Cortex of kidney (tissue), 1 donor: Measurements from ENCODE around the gene ATP8B4.

Experiments
- DNase-seq: peaks from one replicate; lab custom pipeline; 2025; lab: John Stamatoyannopoulos, UW

ATP8B4 gene

GRCh38 chr15:49927189-49927861, 191.7 kb downstream of the ATP8B4 start:
- DNase-seq, result no peak

GRCh38 chr15:49926740-49927139, 192.3 kb downstream of the ATP8B4 start:
- DNase-seq, result no peak

GRCh38 chr15:49923671-49924070, 195.4 kb downstream of the ATP8B4 start:
- no peak for DNase-seq

- no peak for DNase-seq
Measured at GRCh38 chr15:49919034-49919433, 200.0 kb downstream of the ATP8B4 start.

- no peak for DNase-seq
Measured at GRCh38 chr15:49918121-49918520, 200.9 kb downstream of the ATP8B4 start.

GRCh38 chr15:49916998-49917397, 202.0 kb downstream of the ATP8B4 start:
- no peak for DNase-seq

- DNase-seq, result no peak
Measured at GRCh38 chr15:49915822-49916221, 203.2 kb downstream of the ATP8B4 start.

GRCh38 chr15:49908933-49909295, 210.1 kb downstream of the ATP8B4 start:
- DNase-seq, result no peak

GRCh38 chr15:49908236-49908932, 210.6 kb downstream of the ATP8B4 start:
- DNase-seq, result no peak

- DNase-seq, result no peak
Measured at GRCh38 chr15:49906966-49907365, 212.1 kb downstream of the ATP8B4 start.

- no peak for DNase-seq
Measured at GRCh38 chr15:49905221-49905620, 213.8 kb downstream of the ATP8B4 start.

GRCh38 chr15:49904296-49904695, 214.7 kb downstream of the ATP8B4 start:
- DNase-seq, result no peak

GRCh38 chr15:49902685-49903501, 216.1 kb downstream of the ATP8B4 start:
- no peak for DNase-seq

GRCh38 chr15:49901996-49902684, 216.9 kb downstream of the ATP8B4 start:
- no peak for DNase-seq

- no peak for DNase-seq
Measured at GRCh38 chr15:49901321-49901720, 217.7 kb downstream of the ATP8B4 start.

GRCh38 chr15:49900903-49901235, 218.2 kb downstream of the ATP8B4 start:
- no peak for DNase-seq

- DNase-seq, result no peak
Measured at GRCh38 chr15:49900006-49900902, 218.8 kb downstream of the ATP8B4 start.

- DNase-seq, result no peak
Measured at GRCh38 chr15:49898575-49899283, 220.3 kb downstream of the ATP8B4 start.

GRCh38 chr15:49898097-49898496, 220.9 kb downstream of the ATP8B4 start:
- DNase-seq, result no peak

- DNase-seq, result no peak
Measured at GRCh38 chr15:49895347-49896223, 223.4 kb downstream of the ATP8B4 start.
